GM12874 (cell line): Measurements from ENCODE around the gene MRGPRD.

Source experiments
- TF ChIP-seq, protein P1 (sequence below): IDR thresholded peaks from 2 replicates; pipeline ENCODE4 v1.5.1; 2011; ENCODE audit warnings: low read depth, mild to moderate bottlenecking, control low read depth, low read length, moderate library complexity; ENCODE audit not compliant: insufficient read depth

Gene MRGPRD

DNA sequence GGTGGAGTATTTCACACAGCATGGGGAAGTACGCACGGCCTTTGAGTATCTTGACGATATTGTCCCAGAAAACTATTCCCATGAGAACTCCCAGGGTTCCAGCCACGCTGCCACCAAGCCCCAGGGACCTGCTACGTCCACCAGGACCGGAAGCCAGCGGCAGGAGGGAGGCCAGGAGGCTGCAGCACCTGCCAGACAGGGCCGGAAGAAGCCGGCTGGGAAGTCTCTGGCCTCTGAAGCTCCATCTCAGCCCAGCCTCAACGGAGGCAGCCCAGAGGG is 44.5 kb downstream of the MRGPRD start:
- TF ChIP-seq, protein P1, sequence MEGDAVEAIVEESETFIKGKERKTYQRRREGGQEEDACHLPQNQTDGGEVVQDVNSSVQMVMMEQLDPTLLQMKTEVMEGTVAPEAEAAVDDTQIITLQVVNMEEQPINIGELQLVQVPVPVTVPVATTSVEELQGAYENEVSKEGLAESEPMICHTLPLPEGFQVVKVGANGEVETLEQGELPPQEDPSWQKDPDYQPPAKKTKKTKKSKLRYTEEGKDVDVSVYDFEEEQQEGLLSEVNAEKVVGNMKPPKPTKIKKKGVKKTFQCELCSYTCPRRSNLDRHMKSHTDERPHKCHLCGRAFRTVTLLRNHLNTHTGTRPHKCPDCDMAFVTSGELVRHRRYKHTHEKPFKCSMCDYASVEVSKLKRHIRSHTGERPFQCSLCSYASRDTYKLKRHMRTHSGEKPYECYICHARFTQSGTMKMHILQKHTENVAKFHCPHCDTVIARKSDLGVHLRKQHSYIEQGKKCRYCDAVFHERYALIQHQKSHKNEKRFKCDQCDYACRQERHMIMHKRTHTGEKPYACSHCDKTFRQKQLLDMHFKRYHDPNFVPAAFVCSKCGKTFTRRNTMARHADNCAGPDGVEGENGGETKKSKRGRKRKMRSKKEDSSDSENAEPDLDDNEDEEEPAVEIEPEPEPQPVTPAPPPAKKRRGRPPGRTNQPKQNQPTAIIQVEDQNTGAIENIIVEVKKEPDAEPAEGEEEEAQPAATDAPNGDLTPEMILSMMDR = no peak

DNA sequence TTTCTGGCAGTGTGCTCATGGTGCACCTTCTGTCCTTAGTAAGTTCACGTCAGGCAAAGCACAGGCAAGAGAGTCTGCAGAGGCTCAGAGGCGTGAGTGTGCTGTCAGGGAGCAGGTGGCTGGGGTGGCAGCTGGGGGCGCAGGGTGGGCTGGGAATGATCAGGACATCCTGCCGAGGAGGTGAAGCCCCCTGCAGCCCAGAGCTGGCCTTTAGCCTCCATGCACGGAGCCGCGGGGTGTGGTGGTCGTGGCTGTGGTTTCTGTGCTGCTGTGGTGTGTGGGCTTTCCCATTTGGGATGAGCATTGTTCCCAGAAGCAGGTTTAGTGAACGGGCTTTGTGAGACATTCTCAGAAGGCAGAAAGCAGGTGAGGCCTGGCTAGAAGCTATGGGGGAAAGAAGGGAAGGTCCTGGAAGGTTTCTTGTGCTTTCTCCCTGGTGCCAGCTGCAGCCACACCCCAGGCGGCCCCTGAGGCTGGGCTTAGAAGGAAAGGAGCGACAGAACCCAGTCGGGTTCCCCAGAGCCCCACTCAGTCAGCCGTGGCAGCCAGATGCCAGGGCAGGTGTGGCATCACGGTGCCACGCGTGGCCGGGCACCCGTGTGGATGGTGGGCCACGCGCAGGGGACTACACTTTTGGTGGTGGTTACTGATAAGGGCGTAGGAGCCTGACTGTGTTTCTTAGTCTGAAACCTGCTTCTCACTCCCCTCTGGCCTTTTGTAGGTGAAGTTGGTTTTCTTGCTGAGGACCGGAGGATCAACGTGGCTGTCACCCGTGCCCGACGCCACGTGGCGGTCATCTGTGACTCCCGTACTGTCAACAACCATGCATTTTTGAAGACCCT is 45.0 kb downstream of the MRGPRD start:
- TF ChIP-seq, protein P1 = no peak

DNA sequence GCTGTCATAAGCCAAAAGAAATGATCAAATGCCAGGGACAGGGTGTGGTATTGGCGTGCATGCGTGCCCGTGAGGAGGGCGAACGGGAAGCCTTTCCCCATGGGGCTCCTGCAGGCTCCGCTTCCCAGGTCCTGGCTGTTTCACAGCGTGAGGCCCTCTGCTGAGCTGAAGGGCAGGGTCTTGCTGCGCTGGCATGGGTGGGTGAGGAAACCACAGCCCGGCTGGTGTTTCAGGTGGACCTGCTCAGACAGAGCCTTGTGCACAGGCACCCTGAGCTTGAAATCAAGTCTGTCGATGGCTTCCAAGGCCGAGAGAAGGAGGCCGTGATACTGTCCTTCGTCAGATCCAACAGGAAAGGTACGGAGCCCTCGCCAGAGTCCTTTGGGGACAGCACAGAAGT is 45.7 kb downstream of the MRGPRD start:
- TF ChIP-seq, protein P1 = no peak

DNA sequence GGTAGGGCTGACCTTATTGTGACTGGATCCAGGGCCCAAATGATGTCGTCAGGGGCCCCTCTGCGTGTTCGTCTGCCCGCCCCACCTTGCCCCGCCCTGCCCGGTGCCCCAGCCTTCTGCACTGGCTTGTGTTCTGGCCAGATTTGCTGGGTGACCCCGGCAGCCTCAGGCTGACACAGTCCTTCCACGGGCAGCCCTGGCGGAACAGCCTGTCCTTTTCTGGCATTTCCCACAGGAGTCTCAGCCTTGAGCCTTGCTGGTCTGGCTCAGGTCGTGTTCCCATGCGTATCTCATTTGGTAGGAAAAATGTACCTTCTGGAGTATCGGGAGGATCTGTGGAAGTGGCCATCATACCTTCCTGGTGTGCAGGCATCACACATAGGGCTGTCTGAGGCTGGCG is 46.1 kb downstream of the MRGPRD start:
- TF ChIP-seq, protein P1 = no peak

DNA sequence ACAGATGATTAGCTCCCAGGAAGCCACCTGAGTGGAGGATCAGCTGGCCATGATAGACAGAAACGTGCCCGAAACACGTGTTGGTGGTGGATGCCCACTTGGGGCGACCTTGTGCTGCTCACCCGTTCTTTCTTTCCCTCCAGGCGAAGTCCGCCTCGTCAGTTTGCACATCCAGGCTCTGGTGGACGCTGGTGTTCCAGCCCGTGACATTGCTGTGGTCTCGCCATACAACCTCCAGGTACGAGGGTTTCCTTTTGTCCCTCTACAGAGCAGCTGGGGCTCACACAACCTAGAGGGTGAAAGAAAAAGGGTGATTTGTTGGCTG is 46.5 kb downstream of the MRGPRD start:
- TF ChIP-seq, protein P1 = no peak

DNA sequence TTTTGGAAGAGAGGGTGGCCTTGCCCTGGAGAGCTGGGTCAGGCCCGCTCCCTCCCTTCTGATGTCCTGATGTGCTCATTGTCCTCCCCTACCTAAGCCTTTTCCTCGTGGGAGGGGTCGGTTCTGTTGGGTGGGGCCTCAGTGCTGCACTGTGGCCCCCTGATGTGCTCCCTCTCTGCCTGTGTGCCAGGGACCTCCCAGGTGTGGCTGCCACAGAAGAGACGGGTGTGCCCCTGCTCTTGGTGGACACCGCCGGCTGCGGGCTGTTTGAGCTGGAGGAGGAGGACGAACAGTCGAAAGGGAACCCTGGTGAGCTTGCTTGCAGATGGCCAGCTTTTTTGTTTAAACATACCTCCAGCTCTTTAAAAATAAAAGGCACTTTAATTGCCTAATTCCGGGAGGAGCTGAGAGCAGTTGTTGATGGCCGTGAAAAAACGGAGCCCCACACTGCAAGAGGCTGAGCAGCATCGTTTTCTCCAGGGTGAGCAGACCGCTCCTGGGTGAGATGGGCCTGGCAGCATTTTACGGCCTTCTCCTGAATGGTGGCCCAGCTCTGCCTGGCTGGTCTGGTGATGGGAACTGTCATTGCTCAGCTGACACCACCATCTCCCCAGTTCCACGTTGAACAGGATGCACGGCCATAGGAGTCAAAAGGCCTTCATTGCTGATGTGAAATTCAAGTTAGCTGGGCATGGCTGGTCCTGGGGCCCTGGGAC is 47.0 kb downstream of the MRGPRD start:
- TF ChIP-seq, protein P1 = no peak

DNA sequence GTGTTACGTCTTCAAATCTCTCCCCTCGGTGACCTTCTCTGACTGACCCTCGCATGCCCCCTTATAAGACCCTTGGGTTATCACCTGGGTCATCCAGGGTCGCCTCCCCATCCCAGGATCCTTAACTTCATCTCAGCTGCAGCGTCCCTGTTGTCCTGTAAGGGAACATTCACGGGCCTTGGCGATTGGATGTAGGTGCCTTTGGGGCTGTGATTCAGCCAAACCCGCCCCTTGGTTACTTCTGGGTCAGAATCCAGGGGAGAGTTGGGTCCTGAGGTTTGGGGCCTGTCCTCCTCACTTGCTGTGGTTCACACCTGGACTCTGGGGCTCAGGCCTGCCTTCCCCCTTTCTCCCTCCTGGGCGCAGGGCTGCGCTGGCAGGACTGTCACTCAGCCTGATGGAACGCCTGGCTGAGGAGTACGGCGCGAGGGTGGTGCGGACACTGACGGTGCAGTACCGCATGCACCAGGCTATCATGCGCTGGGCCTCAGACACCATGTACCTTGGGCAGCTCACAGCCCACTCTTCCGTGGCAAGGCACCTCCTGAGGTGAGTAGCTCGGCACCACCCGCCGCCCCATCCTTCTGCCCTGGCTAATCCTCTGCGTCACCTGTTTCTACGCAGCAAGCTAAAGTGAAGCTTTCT is 47.7 kb downstream of the MRGPRD start:
- TF ChIP-seq, protein P1 = no peak
